ENCODE results near the gene CHD2. TPM values are rescaled to one million over a fixed set of nuclear protein-coding genes. Genes with fewer than 3 reads are reported as not detected.

The CHD2 gene
- total RNA-seq, 1 experiment from 2014 or later, result 63.3 TPM

- Histone ChIP-seq H3K14ac (ENCODE audit: insufficient read depth, low read length) (no peak overlapping the region), H3K27me3 (ENCODE audit: insufficient read depth, low read length) (no peaks in the 10 kb centered on the region), H4K8ac (replicated peaks; ENCODE audit: insufficient read length, low read depth, low read length) (no peak overlapping the region), H3K18ac (ENCODE audit: insufficient read length, low read depth, low read length) (no peak overlapping the region), H2BK20ac (ENCODE audit: low read depth, low read length, poor library complexity, severe bottlenecking) (no peak overlapping the region), H3K4me2 (ENCODE audit: insufficient read depth, insufficient read length, low read length) (no peak overlapping the region), H2BK12ac (ENCODE audit: insufficient read length, low read depth, low read length) (no peak overlapping the region), H2BK5ac (ENCODE audit: insufficient read length, low read length) (no peak overlapping the region), H4K5ac (ENCODE audit: insufficient read length, low read depth, low read length) (no peak overlapping the region), H3K27ac (ENCODE audit: insufficient read length, low read depth, low read length) (no peak overlapping the region), H2AK5ac (ENCODE audit: insufficient read length, low read length) (no peak overlapping the region), H3K9ac (ENCODE audit: extremely low read depth, insufficient read length, low read length) (no peak overlapping the region), H3K4me1 (ENCODE audit: insufficient read depth, low read length) (peaks cover 28% of the 10 kb centered on the region), H3K23ac (ENCODE audit: insufficient read length, low read depth, low read length) (no peak overlapping the region), H3K56ac (ENCODE audit: insufficient read length, low read depth, low read length) (no peak overlapping the region), H3K79me2 (ENCODE audit: insufficient read depth, low read length) (peaks cover 31% of the 10 kb centered on the region; the same call in 1 of the 2 replicates), H3K9me3 (ENCODE audit: control insufficient read depth, low read depth, low read length) (no peaks in the 10 kb centered on the region), H4K91ac (ENCODE audit: insufficient read length, low read depth, low read length) (no peak overlapping the region), H3K79me1 (ENCODE audit: insufficient read depth, low read depth, low read length, poor library complexity, severe bottlenecking) (peaks cover 14% of the 10 kb centered on the region), H3T11ph (ENCODE audit: low read length) (no peak overlapping the region), H2AFZ (ENCODE audit: low read length) (no peak overlapping the region), H2BK15ac (ENCODE audit: low read depth, low read length) (no peak overlapping the region), H2BK120ac (ENCODE audit: low read depth, low read length, poor library complexity, severe bottlenecking) (no peak overlapping the region), H3K4ac (ENCODE audit: low read depth, low read length) (no peak overlapping the region), H4K20me1 (ENCODE audit: control insufficient read depth, insufficient read depth, insufficient read length) (no peaks in the 10 kb centered on the region), H3K23me2 (ENCODE audit: insufficient read length, low read depth, low read length, poor library complexity, severe bottlenecking) (no peaks in the 10 kb centered on the region)
- TF ChIP-seq CTCF (conservative IDR thresholded peaks at IDR 0.05), result no peak
- Mint-ChIP-seq H3K36me3 (ENCODE audit: insufficient read depth in 1 of 3, low read depth in 3 of 3) (peaks cover 22 to 67% (median 42%) of the 10 kb centered on the region in 3 experiments), H3K27me3 (ENCODE audit: low read depth) (no peaks in the 10 kb centered on the region), H3K4me3 (peak overlapping the region in 1 of 2 experiments; percentile 63; a peak in 3 of 5 replicates), H3K4me1 (peaks cover 79 to 87% of the 10 kb centered on the region in 2 experiments), H3K9me3 (no peaks in the 10 kb centered on the region), H3K27ac (peak overlapping the region; percentile 85 to 99 (median 97))
- peak; percentile 61 for DNase-seq
- WGBS (ENCODE audit: extremely low coverage, insufficient read length, low lambda C conversion rate), result no CpG with 5 or more reads among the region's 8 CpGs
Observed at GRCh38 chr15:93063262-93063671, 163.1 kb downstream of the CHD2 start.

Data from H9 (cell line).